ENCODE results near the gene COX14. TPM values are rescaled to one million over a fixed set of nuclear protein-coding genes. Genes with fewer than 3 reads are reported as not detected.

COX14 gene
- 54.0 and 65.0 TPM in 2 replicates for total RNA-seq

DNA sequence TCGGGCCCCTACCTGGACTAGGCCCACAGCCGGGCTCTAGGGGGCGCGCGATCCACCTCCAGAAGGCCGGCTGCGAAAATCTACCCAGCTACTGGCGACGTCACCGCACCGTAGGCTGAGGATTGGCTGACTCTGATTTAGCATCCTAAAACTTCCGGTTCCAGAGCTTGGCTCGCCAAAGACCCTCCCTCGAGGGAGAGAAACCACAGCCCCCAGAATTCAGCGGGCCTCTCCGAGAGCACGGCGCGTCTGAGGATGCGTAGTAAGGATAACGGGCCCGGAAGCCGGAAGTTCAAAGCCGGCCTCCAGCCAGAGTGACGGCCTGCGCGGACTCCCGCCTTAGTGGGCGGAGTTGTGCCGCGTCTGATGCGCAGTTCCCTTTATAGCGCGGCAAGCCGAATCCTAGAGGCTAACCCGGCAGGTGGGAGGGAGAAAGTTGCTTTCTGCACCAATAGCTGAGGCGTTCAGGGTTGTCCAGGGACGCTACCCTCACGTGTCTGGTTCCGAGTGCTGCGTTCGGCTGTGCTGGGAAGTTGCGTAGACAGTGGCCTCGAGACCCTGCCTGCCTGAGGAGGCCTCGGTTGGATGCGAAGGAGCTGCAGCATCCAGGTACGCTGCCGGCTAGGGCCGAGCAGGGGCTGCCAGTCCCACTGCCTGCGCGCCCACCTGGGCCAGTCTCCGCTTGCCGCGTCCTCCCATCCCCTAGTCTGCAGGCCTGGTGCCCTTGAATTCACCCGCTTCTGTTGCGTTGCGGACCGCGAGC is at the start of gene COX14:
Gene COX14, plus strand, starts transcription at position 544 of the 763 bp plus-strand sequence. CDS start 7,808 bp downstream, outside the sequence.

DNA sequence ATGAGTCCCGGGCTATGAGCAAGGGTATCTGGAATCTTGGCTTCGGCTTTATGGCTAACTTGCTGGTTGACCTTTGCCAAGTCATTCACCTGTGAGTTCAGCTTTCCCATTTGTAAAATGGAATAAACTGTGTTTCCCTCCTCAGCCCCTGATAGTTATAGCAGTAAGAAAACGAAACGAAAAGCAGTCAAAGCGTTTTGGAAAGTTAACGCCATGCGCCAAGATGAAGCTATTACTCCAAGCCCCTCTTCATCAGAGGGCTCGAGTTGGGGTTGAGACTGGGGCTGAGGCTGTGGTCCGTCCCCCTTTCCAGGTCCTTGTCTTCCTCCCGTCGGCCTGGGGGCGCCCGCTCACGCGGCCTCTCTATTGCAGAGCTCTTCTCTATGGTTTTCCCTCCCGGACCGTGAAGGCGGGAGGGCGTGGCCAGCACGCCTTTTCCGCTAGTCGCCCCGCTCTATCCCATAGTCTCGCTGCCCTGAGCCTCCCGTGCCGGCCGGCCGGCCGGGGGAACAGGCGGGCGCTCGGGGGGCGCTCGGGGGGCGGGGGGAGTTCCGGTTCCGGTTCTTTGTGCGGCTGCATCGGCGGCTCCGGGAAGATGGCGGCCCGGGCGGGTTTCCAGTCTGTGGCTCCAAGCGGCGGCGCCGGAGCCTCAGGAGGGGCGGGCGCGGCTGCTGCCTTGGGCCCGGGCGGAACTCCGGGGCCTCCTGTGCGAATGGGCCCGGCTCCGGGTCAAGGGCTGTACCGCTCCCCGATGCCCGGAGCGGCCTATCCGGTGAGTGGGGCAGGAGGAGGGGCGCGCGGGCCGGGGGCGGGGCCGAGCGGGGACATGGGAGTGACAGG is 27.0 kb upstream of the COX14 start, which contains the start of gene SMARCD1:
Gene SMARCD1, plus strand, starts transcription at position 568 of the 840 bp plus-strand sequence. Its CDS starts 28 bp downstream, at position 596.

GRCh38 chr12:50103767-50104321 is 8.2 kb upstream of the COX14 start, which contains the start of gene GPD1:
Gene GPD1 (plus strand): TSS chr12:50104008. CDS start chr12:50104051, 43 bp downstream.

GRCh38 chr12:50167049-50167828 is 55.2 kb downstream of the COX14 start, which contains the start of gene CERS5:
Gene CERS5 (minus strand): TSS chr12:50167369. CDS start chr12:50167297, 72 bp downstream.

Other genes starting within 250 kb of the COX14 start
- gene FAIM2, start 208.3 kb upstream of the COX14 start, total RNA-seq = not detected in 2 replicates
- gene AQP2, start 161.5 kb upstream of the COX14 start, total RNA-seq = not detected in 2 replicates
- not detected in 2 replicates for gene AQP5, start 150.4 kb upstream of the COX14 start, total RNA-seq
- 0.47 TPM in 1 of 2 replicates, not detected in the other for gene AQP6, start 139.3 kb upstream of the COX14 start, total RNA-seq
- gene RACGAP1, start 86.7 kb upstream of the COX14 start, total RNA-seq = 31.0 and 79.8 TPM in 2 replicates
- gene ASIC1, start 54.6 kb upstream of the COX14 start, total RNA-seq = 3.5 and 8.4 TPM in 2 replicates
- 68.8 and 97.3 TPM in 2 replicates for gene SMARCD1, start 26.9 kb upstream of the COX14 start, total RNA-seq
- gene GPD1, start 8.2 kb upstream of the COX14 start, total RNA-seq = 0.08 and 0.39 TPM in 2 replicates
- 26.2 and 32.7 TPM in 2 replicates for gene CERS5, start 55.1 kb downstream of the COX14 start, total RNA-seq
- gene LIMA1, start 171.3 kb downstream of the COX14 start, total RNA-seq = 253 and 363 TPM in 2 replicates

All from hair follicular keratinocyte (primary cell).